Measurements from ENCODE around the gene GIPC2.
"Not testable (repeated sequence)": the region's sequence is repeated elsewhere in the genome, so short reads cannot be mapped to it uniquely, and the experiment has no call there.

GIPC2 gene

DNA sequence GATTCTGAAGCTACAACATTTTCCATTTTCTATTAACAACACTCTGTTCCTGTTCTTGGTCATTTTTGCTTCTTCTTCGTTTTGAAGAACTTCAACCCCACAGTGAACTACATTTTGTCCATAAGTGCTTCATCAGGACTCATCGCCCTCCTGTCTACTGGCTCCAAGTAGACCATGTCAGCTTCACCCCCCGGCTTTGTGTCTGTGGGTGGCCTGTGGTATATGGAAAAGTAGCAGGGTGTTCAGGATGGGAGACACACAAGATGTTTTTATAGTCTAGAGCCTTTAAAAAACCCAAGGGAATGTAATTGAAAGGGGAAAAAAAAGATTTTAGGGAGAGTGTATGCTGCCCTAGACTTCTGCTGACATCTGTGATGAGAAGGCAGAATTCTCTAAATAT is 46.1 kb downstream of the GIPC2 start:
- in situ Hi-C loops (cut with HindIII; ENCODE audit: low sequenced_read_pairs): no loop called here

DNA sequence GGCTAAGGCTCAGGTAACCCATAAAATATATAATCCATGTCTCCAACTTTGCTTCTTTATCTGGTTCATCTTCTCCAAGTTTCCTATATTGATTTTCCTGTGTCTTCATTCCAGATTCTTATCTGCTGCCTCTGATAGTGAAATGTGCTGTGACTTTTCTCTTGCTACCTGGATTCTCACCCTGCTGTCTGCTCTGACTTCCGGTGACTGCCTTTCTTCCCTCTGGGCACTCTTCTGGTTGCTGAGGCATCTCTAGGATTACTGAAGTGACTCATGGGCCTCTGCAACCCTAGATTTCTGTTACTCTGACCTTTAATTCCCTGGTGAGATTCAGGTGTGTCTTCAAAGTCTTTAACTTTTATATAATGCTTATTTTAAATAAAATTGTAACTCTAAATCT is 46.9 kb downstream of the GIPC2 start:
- in situ Hi-C loops (cut with HindIII; ENCODE audit: low sequenced_read_pairs): no loop called here

DNA sequence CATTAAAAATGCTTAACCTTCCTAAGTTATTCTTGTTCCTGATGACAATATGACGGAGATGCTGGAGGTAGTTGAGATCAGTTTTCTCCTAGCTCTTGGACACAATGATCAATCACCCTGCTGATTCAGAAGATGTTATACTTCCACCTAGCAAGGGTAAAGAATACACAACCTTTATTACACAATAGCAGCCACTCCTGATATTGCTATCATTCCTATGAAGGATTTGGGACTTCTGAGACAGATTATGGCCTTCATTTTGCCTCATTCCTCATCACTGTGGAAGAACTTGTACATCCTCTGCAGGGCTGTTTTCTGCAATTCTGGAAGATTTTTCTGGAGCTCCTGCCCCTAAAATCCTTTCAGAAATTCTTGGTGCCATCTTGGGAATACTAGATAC is 47.8 kb downstream of the GIPC2 start:
- in situ Hi-C loops (cut with HindIII; ENCODE audit: low sequenced_read_pairs): no loop called here

DNA sequence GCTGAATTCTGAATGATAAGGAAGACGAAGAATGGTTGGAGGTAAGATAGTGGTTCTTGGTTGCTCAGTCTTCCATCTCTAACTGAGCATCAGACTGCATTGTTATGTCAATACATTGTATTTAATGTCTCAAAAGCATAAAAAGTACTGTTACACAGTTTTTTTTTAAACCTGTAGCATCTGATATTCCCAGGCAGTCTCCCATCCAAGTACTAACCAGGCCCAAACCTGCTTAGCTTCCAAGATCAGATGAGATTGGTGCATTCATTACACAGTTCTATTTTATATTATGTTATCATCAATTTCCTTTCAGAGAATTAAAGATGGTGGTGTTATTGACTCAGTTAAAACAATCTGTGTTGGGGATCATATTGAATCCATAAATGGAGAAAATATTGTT is 48.9 kb downstream of the GIPC2 start:
- in situ Hi-C loops (cut with HindIII; ENCODE audit: low sequenced_read_pairs): no loop called here

DNA sequence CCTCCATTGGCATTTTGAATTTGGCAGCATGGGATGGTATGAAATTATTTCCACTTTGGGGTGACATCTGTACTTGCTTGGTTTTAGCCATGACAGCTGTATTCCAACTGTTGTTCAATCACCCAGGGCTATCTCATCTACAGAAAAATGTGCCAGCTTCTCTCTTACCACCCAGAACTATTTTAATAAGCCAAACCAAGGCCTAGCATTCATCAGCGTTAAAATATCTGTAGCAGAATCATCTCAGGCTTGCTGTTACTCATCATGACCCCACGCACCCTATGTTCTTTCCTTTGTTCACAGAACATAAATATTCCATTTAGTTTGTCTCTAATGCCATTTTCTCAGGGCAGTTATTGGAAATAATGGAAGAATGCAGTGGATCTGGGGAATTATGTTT is 49.8 kb downstream of the GIPC2 start:
- in situ Hi-C loops (cut with HindIII; ENCODE audit: low sequenced_read_pairs): no loop called here

DNA sequence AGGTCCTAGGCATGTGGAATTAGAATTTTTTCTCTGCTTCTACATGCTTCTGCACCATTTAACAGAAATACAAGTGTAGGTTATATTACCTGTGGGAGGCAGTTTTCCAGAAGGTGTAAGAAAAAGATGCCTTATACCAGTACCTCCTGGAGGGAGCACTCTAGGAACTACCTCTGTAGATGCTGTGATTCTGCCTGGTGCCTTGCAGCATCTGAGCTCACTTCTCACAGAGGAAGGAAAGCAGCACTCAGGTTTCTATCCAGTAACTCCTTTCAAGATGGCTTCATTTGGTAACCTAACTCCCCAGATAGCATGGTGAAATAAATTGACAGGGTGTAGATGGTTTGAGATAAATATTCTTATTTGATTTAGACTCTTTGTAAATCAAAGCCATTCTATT is 50.3 kb downstream of the GIPC2 start:
- in situ Hi-C loops (cut with HindIII; ENCODE audit: low sequenced_read_pairs): no loop called here

DNA sequence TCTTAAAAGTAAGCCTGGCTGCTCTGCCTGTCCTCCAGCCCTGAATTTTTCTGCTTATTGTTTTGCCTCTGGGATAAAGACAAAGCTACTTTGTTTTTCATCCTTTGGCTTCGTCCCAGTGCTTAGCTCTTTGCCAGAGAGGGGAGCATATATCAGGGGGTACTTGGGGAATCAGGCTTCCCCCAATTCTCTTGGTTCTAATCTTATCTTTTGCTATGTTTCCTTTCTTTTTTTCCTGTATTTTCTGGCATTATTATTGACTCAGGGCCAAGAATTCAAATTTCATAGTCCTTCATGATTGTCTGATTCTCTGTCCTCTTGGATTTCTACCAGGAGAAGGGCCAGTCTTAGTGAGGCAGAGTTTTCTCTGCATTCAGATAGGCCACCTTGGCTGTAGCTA is 51.2 kb downstream of the GIPC2 start:
- in situ Hi-C loops (cut with HindIII; ENCODE audit: low sequenced_read_pairs): no loop called here

DNA sequence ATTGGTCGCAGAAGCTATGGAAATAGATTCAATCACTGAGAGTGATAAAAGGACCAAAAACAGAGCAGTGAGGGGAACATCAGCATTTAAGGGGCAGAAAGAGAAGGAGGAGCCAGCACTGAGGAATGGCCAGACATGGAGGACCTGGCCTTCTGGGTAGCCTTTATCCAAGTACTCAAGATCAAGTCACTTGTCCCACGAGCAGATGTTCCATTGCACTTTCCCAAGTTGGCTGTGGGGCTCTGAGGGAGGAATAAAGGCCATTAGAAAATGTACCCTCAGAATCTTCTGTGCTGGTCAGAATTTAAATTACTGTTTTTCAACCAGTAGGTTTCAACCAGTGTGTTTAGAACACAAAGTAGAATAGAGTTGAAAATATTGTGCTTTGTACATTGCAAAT is 55.3 kb downstream of the GIPC2 start:
- in situ Hi-C loops (cut with HindIII; ENCODE audit: low sequenced_read_pairs): loop anchor here (10.0 kb wide), 1 partner anchor 46 kb away; no protein-coding TSS in a partner anchor

DNA sequence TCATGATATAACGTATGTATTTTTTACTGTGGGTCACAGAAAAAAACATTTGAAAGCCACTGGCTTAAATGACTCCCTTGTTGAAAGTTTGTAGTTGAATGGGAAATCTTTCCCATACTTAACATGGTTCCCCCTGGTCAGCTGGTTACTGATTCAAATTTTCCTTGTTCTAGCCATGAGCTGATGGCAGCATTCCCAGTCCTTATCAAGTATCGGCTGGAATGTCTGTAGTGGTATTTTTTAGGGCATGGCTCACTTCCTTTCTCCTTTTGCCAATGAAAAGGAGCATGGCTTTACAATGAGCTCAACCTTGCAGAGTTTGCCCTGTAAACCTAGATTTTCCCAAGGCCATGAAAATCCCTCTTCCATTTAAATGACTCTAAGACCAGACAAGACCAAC is 55.7 kb downstream of the GIPC2 start:
- in situ Hi-C loops (cut with HindIII; ENCODE audit: low sequenced_read_pairs): loop anchor here (10.0 kb wide), 1 partner anchor 47 kb away; no protein-coding TSS in a partner anchor

DNA sequence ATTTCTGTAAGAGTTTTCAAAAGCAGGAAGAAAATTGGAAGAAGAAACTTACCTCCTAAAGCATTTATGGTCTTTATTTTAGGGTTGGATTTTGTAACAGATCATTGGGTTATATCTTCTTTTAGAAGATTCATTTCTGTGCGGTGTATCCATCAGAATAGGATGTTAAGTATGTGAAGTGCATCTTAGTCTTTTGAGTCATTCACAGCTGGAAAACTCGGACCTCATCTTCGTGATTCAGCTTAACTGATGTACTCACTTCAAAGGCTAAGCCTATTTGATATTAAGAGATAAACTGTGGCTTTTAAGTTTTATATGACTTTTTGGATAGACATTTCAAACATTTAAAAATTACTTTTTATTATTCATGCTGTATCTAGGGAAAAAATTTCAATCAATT is 56.3 kb downstream of the GIPC2 start:
- in situ Hi-C loops (cut with HindIII; ENCODE audit: low sequenced_read_pairs): loop anchor here (10.0 kb wide), 1 partner anchor 47 kb away; no protein-coding TSS in a partner anchor

DNA sequence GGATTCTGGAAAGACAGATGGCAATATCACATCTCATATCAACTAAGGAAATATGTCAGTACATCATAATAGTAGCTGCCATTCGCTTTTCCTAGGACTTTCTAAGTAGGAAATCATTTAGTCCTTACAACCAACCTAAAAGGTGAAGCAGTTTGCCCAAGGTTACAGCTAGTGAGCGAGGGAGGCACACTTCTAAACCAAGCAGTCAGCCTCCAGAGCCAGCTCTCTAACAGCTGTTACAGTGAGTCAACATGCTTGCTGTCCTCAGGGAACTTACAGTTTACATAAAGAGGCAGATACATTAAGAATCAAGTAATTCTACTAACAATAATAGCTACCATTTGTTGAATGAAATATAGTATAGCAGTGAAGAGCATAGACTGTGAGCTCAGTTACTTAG is 57.1 kb downstream of the GIPC2 start:
- in situ Hi-C loops (cut with HindIII; ENCODE audit: low sequenced_read_pairs): loop anchor here (10.0 kb wide), 1 partner anchor 48 kb away; no protein-coding TSS in a partner anchor

DNA sequence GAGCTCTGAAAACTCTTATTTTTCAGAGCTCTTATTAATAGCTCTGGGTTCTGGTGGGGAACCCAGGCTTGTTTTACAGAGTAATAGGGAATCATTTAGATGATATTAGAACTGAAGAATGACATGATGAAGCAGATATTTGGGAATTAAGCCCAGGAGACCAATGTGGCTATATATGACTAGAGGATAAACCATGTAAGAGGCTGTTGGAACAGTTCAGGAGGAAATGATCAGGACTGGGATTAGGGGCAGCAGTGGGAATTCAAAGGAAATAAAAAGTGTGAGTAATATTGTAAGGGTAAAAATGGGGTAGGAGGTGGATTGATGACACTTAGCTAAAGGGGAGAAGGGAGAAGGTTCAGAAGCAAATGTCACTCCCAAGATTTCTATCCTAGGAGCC is 58.6 kb downstream of the GIPC2 start:
- in situ Hi-C loops (cut with HindIII; ENCODE audit: low sequenced_read_pairs): loop anchor here (10.0 kb wide), 1 partner anchor 50 kb away; no protein-coding TSS in a partner anchor

DNA sequence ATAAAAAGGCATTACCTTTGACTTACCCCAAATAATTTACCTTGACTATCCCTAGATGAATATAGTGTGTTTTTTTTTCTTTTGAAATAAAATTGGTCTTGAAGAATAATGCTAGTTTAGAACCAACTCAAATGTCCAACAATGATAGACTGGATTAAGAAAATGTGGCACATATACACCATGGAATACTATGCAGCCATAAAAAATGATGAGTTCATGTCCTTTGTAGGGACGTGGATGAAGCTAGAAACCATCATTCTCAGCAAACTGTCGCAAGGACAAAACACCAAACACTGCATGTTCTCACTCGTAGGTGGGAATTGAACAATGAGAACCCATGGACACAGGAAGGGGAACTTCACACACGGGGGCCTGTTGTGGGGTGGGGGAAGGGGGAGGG is 63.9 kb downstream of the GIPC2 start:
- in situ Hi-C loops (cut with HindIII; ENCODE audit: low sequenced_read_pairs): loop anchor here (10.0 kb wide), 1 partner anchor 55 kb away; no protein-coding TSS in a partner anchor

DNA sequence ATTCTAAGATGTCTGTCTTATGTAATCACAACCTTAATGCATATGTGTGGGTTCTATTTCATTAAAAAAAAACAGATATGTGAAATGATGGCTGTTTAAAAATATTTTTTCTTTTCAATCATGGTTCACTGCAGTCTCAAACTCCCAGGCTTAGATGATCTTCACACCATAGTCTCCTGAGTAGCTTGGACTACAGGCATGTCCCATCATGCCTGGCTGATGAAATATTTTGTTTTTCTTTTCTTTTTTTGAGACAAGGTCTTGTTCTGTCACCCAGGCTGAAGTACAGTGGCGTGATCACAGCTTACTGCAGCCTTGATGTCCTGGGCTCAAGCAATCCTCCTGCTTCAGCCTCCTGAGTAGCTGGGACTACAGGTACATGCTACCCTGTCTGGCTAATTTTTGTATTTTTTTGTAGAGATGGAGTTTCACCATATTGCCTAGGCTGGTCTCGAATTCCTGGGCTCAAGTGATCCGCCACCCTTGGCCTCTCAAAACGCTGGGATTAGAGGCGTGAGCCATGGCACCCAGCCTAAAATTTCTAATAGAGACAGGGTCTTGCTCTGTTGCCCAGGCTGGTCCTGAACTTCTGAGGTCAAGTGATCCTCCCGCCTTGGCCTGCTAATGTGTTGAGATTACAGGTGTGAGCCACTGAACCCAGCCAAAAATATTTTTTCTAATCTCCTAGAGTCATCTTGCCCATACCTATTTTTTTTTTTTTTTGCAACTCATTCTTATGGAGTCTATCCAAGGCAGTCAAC is 67.6 kb downstream of the GIPC2 start:
- in situ Hi-C loops (cut with HindIII; ENCODE audit: low sequenced_read_pairs): no loop called here

DNA sequence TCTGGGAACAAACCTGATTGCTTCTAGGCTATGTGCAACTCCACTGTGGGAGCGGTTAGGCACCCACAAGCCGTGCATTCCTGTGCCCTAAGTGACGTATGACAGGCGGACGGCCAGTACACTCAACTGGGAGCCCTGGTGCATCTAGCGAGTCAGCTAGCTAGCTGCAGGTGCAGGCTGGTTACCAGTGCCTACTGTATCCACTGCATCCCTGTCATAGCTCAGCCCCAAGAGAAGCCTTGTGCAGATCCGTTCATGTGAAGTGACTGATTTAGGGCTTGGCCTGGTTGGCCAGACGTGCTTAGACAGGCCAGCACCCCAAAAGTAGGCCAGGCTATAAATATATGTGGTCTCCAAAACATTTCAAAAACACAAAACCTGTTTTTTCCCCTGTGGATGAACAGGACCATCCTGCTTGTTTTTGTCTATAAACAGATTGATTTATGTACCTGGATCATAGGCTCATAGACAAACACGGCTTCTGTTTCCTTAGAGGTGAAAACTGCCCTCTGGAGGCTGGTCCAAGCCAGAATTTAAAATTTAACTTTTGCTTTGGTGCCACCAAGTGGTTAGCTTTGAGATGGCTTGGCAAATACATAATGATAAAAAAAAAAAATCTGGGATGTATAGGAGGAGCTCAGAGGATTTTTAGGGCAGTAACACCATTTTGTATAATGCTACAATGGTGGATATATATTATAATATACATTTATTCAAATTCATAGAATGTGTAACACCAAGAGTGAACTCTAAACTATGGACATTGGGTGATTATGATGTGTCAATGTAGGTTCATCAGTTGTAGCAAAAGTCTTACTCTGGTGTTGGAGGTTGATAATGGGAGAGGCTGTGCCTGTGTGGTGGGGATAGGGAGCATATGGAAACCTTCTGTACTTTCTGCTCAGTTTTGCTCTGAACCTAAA is 68.5 kb downstream of the GIPC2 start:
- in situ Hi-C loops (cut with HindIII; ENCODE audit: low sequenced_read_pairs): no loop called here

DNA sequence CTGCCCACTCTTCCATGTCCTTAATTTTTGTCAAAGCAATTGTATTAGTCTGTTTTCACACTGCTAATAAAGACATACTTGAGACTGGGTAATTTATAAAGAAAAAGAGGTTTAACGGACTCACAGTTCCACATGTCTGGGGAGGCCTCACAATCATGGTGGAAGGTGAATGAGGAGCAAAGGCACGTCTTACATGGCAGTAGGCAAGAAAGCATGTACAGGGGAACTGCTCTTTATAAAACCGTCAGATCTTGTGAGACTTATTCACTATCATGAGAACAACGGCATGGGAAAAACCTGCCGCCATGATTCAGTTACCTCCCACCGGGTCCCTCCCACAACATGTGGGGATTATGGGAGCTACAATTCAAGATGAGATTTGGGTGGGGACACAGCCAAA is 74.7 kb downstream of the GIPC2 start:
- in situ Hi-C loops (cut with HindIII; ENCODE audit: low sequenced_read_pairs): not testable (repeated sequence)

DNA sequence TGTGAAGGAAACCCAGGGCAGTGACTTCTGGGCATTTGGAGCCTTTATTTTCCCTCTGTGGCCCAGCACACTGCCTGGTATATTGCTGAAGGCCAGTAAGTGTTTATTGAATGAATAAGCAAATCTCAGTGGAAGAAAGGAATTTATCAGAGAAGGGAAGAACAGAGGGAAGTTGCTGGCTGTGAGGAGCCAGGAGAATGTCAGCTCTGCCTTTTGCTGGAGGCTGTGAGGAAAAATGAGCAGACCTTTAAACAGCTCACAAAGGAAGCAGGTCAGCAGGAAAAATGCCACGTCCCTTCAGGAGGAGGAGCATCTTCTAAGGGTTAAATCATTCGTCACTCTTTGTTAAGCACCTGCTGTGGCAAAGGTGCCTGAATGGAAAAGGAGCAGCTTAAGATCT is 75.9 kb downstream of the GIPC2 start:
- in situ Hi-C loops (cut with HindIII; ENCODE audit: low sequenced_read_pairs): no loop called here

DNA sequence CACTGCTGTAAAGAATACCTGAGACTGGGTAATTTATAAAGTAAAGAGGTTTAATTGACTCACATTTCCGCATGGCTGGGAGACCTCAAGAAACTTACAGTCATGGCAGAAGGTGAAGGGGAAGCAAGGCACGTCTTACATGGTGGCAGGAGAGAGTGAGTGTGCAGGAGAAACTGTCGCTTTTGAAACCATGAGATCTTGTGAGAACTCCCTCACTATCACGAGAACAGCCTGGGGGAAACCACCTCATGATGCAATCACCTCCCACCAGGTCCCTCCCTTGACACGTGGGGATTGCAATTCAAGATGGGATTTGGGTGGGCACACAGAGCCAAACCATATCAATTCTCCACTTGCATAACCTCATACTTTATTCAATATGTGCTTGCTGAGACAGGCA is 76.6 kb downstream of the GIPC2 start:
- in situ Hi-C loops (cut with HindIII; ENCODE audit: low sequenced_read_pairs): no loop called here

DNA sequence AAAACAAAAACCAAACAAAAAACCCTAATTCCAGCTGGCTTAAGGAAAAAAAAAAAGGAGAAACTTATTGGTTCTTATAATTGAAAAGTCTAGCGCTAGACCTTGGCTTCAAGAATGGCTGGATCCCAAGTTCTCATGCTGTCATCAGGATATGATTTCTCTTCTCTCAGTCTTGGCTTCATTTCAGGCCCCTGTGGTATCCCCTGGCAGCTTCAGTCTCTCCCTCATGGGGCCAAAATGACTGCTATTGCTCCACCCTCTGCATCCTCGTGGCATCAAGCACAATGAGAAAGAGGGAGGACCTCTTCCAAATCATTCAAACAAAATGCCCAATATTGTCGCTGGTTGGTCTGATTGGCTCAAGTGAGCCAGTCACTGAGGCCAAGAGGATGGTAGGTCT is 80.7 kb downstream of the GIPC2 start:
- in situ Hi-C loops (cut with HindIII; ENCODE audit: low sequenced_read_pairs): no loop called here

DNA sequence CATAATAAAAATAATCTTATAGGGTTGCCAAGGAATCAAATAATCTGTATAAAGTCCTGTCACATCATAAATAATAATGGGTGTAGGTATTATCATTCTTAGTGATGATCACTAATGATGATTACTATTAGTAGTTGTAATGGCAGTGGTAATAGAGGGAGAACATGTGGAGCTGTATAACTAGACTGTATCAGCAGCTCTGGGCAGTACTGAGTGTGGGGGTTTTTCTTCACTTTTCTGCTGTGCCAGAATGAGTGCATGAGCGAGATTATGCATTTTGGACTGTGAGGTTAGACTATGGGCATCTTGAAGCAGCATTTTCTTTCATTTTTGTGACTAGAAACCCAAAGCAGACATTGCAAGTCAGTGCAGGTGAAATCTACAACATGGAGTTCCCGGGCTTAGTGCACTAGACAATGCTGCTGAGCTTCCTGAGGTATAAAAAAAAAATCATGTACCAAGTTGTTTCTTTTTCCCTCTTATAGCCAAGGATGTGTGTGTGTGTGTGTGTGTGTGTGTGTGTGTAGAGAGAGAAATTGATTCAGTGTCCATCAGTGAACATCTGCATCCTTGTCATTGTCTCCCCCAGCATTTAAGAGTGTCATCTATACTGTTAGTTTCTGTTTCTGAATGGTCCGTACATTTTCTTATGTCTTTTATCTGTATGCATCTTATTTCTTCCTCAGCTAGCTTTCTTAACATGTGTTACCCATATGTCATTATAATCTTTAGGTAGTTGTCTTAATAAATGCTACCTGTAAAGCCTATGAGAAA is 86.6 kb downstream of the GIPC2 start:
- in situ Hi-C loops (cut with HindIII; ENCODE audit: low sequenced_read_pairs): no loop called here

DNA sequence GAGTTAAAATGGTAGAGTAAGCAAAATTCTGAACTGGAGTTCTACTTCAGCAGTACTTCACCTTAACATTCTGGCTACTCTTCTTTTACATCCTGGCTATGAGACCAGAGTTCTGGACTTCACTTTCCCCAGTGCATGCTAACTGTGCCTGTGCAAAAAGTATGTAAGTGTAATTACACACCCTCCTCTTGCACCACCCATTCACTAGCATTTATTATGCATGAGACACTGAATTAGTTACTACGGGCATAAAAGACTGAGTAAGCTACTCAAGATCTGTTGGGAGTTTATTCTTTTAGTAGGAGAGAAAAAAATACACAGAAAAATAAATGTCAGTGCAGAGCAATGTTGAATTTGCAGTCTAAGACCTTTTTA is 87.2 kb downstream of the GIPC2 start:
- in situ Hi-C loops (cut with HindIII; ENCODE audit: low sequenced_read_pairs): no loop called here
